Astrocyte (in vitro differentiated cells and primary cell): ENCODE data around the gene UBAC2. TPM values are rescaled to one million over a fixed set of nuclear protein-coding genes. Genes with fewer than 3 reads are reported as not detected.

Experiments used
- DNase-seq: peaks from one replicate; pipeline ENCODE4 v3.0.0-alpha.2; 2010; ENCODE audit warnings: low read depth
- FAIRE-seq: peaks from 2 replicates; lab custom pipeline; 2011; peaks lifted over from hg19 to GRCh38; lab: Jason Lieb, UNC
- H2AFZ ChIP-seq: 2 replicates; pipeline ENCODE4 v1.6.0; 2012; ENCODE audit warnings: low read depth, low read length, inconsistent platforms
- H3K27ac ChIP-seq: 2 replicates; pipeline ENCODE4 v1.5.1; 2011; ENCODE audit warnings: low read depth, low read length, inconsistent platforms
- H3K27me3 ChIP-seq: 2 replicates; pipeline ENCODE4 v1.6.0; 2011; ENCODE audit warnings: low read length, inconsistent platforms; ENCODE audit not compliant: insufficient read depth
- H3K36me3 ChIP-seq: 2 replicates; pipeline ENCODE4 v1.5.1; 2011; ENCODE audit warnings: low read length, inconsistent platforms; ENCODE audit not compliant: insufficient read depth
- H3K4me1 ChIP-seq: 2 replicates; pipeline ENCODE4 v1.5.1; 2011; ENCODE audit warnings: low read length, inconsistent platforms; ENCODE audit not compliant: insufficient read depth
- H3K4me2 ChIP-seq: 2 replicates; pipeline ENCODE4 v1.6.0; 2012; ENCODE audit warnings: low read length, inconsistent platforms
- H3K4me3 ChIP-seq: 2 replicates; pipeline ENCODE4 v1.5.1; 2011; ENCODE audit warnings: low read depth, mild to moderate bottlenecking, low read length, inconsistent platforms; ENCODE audit not compliant: insufficient read depth
- H3K79me2 ChIP-seq: 2 replicates; pipeline ENCODE4 v1.6.0; 2012; ENCODE audit warnings: mild to moderate bottlenecking, low read length, inconsistent platforms; ENCODE audit not compliant: insufficient read depth
- H3K9ac ChIP-seq: 2 replicates; pipeline ENCODE4 v1.6.0; 2012; ENCODE audit warnings: mild to moderate bottlenecking, low read length, inconsistent platforms
- H3K9me3 ChIP-seq: 2 replicates; pipeline ENCODE4 v1.5.1; 2012; ENCODE audit warnings: low read depth, mild to moderate bottlenecking, low read length, inconsistent platforms; ENCODE audit not compliant: insufficient read depth
- H4K20me1 ChIP-seq: 2 replicates; pipeline ENCODE4 v1.6.0; 2012; ENCODE audit warnings: low read length, inconsistent platforms; ENCODE audit not compliant: insufficient read depth
- H3K27ac Mint-ChIP-seq: one replicate; pipeline ENCODE4 v1.8.0; 2021; ENCODE audit warnings: mild to moderate bottlenecking, mixed read lengths; ENCODE audit not compliant: unreplicated experiment
- H3K27me3 Mint-ChIP-seq: one replicate; pipeline ENCODE4 v1.8.0; 2021; ENCODE audit warnings: low read depth, mixed read lengths; ENCODE audit not compliant: unreplicated experiment
- H3K36me3 Mint-ChIP-seq: one replicate; pipeline ENCODE4 v1.8.0; 2021; ENCODE audit warnings: low read depth, mixed read lengths; ENCODE audit not compliant: unreplicated experiment
- H3K4me1 Mint-ChIP-seq: one replicate; pipeline ENCODE4 v1.8.0; 2021; ENCODE audit warnings: low read depth, mixed read lengths; ENCODE audit not compliant: unreplicated experiment
- H3K4me3 Mint-ChIP-seq: one replicate; pipeline ENCODE4 v1.8.0; 2021; ENCODE audit warnings: mild to moderate bottlenecking, moderate library complexity, mixed read lengths; ENCODE audit not compliant: unreplicated experiment
- H3K9me3 Mint-ChIP-seq: one replicate; pipeline ENCODE4 v1.8.0; 2021; ENCODE audit warnings: mild to moderate bottlenecking, mixed read lengths; ENCODE audit not compliant: unreplicated experiment
- CTCF ChIP-seq: IDR thresholded peaks from 2 replicates; pipeline ENCODE4 v1.5.1; 2011; ENCODE audit warnings: low read depth, mild to moderate bottlenecking, inconsistent platforms, low read length, moderate library complexity; ENCODE audit not compliant: insufficient read depth
- EZH2 ChIP-seq: IDR thresholded peaks from 2 replicates; pipeline ENCODE4 v1.6.1; 2012; ENCODE audit warnings: mild to moderate bottlenecking, low read length, inconsistent platforms; ENCODE audit not compliant: insufficient read depth
- total RNA-seq: library from RNA; stranded (reverse); gene quantifications from 2 replicates; pipeline ENCODE4 v1.2.1, GENCODE V29; 2021

UBAC2 gene
- total RNA-seq, 1 donor from 2014 or later: 61.0 TPM

- Histone ChIP-seq H3K27ac (no peak overlapping the region), H3K4me3 (no peak overlapping the region), H3K4me2 (no peak overlapping the region), H3K4me1 (peaks cover 4% of the 10 kb centered on the region), H3K36me3 (no peaks in the 10 kb centered on the region), H3K27me3 (peaks cover 22% of the 10 kb centered on the region), H2AFZ (no peak overlapping the region), H3K9ac (no peak overlapping the region), H3K9me3 (peaks cover 4% of the 10 kb centered on the region), H4K20me1 (no peaks in the 10 kb centered on the region), H3K79me2 (no peaks in the 10 kb centered on the region)
- H3K9me3 Mint-ChIP-seq: peaks cover 2% of the 10 kb centered on the region
- no peak overlapping the region for H3K27ac Mint-ChIP-seq
- no peak overlapping the region for H3K4me3 Mint-ChIP-seq
- no peak for DNase-seq
- peaks cover 21% of the 10 kb centered on the region for H3K27me3 Mint-ChIP-seq
- peaks cover under 1% of the 10 kb centered on the region for H3K4me1 Mint-ChIP-seq
- no peak for FAIRE-seq
- TF ChIP-seq EZH2 (no peak), CTCF (no peak)
- peaks cover 2% of the 10 kb centered on the region for H3K36me3 Mint-ChIP-seq
These were observed 212.2 kb downstream of the UBAC2 start for GRCh38 chr13:99412856-99413255.

- no peaks in the 10 kb centered on the region for H3K79me2 ChIP-seq
- peaks cover 25% of the 10 kb centered on the region for H3K27me3 Mint-ChIP-seq
- no peak overlapping the region for H2AFZ ChIP-seq
- H3K4me1 ChIP-seq: peaks cover 8% of the 10 kb centered on the region
- DNase-seq: no peak
- no peaks in the 10 kb centered on the region for H3K9me3 Mint-ChIP-seq
- no peak overlapping the region for H3K9ac ChIP-seq
- peaks cover 3% of the 10 kb centered on the region for H3K4me1 Mint-ChIP-seq
- no peak overlapping the region for H3K27ac Mint-ChIP-seq
- TF ChIP-seq CTCF (no peak), EZH2 (no peak)
- no peak overlapping the region for H3K4me2 ChIP-seq
- no peak overlapping the region for H3K4me3 ChIP-seq
- FAIRE-seq: no peak
- H3K27me3 ChIP-seq: peaks cover 26% of the 10 kb centered on the region
- no peak overlapping the region for H3K27ac ChIP-seq
- no peak overlapping the region for H3K4me3 Mint-ChIP-seq
- no peaks in the 10 kb centered on the region for H4K20me1 ChIP-seq
- peaks cover 4% of the 10 kb centered on the region for H3K9me3 ChIP-seq
- no peaks in the 10 kb centered on the region for H3K36me3 ChIP-seq
- H3K36me3 Mint-ChIP-seq: peaks cover 2% of the 10 kb centered on the region
These were observed 213.7 kb downstream of the UBAC2 start for GRCh38 chr13:99414048-99414995.
